Testis (tissue), 3 donors: Measurements from ENCODE around the gene ANKRD22. TPM values are rescaled to one million over a fixed set of nuclear protein-coding genes. Genes with fewer than 3 reads are reported as not detected.

Experiments used
- DNase-seq: peaks from one replicate; pipeline ENCODE4 v3.0.0-alpha.2; 2019
- H3K27ac ChIP-seq, 2 donors: fragments of 200-600 bp; sonication (generic); one replicate each; pipeline ENCODE4 v1.5.1; 2019
- H3K27me3 ChIP-seq: fragments of 200-600 bp; sonication (generic); one replicate; pipeline ENCODE4 v1.5.1; 2019
- H3K36me3 ChIP-seq: fragments of 200-600 bp; sonication (generic); one replicate; pipeline ENCODE4 v1.5.1; 2017; ENCODE audit warnings: low read depth; ENCODE audit errors: missing control alignments
- H3K4me1 ChIP-seq: fragments of 200-600 bp; sonication (generic); one replicate; pipeline ENCODE4 v1.5.1; 2019
- H3K4me3 ChIP-seq, 2 donors: fragments of 200-600 bp; sonication (generic); one replicate each; pipeline ENCODE4 v1.5.1; 2017 to 2019
- H3K9me3 ChIP-seq: fragments of 200-600 bp; sonication (generic); one replicate; pipeline ENCODE4 v1.5.1; 2017
- CTCF ChIP-seq, 3 experiments: fragments of 450-650 bp in 2 of 3; fragments of 200-600 bp in 1 of 3; sonication (generic) in 1 of 3; IDR thresholded peaks; one replicate each; pipeline ENCODE4 v1.5.1; 2016 to 2019; ENCODE audit warnings: antibody characterized with exemption in 3 of 3, mild to moderate bottlenecking in 2 of 3, moderate library complexity in 1 of 3
- POLR2A ChIP-seq: fragments of 450-650 bp; IDR thresholded peaks from one replicate; pipeline ENCODE4 v1.6.1; 2017; ENCODE audit warnings: antibody characterized with exemption, mild to moderate bottlenecking, moderate library complexity
- WGBS, 2 donors: methylation state at CpG; one replicate each; pipeline ENCODE4 v1.1.5; 2018; 5-methylcytosine and 5-hydroxymethylcytosine counted together
- intact Hi-C: fragments of 100-400 bp; cut with DNase I; formaldehyde crosslinking; loops from one replicate; pipeline ENCODE4 v1.15.1; 2023; ENCODE audit warnings: low total_unique reads
- polyA plus RNA-seq: library from polyadenylated mRNA; stranded (reverse); fragments of 350-450 nt; fragmentation: Illumina TruSeq; extraction: RNeasy Lipid Tissue Mini Kit (QIAGEN cat#74804); gene quantifications from one replicate; pipeline ENCODE4 v1.2.3, GENCODE V29; 2014; ENCODE audit warnings: low read depth, low replicate concordance; ENCODE audit not compliant: insufficient read depth
- total RNA-seq, 2 donors: library from RNA; depleted of rRNA; stranded (reverse); fragments of >200 nt; gene quantifications; one replicate each; pipeline ENCODE4 v1.2.3, GENCODE V29; 2016

The ANKRD22 gene
- total and polyA plus RNA-seq, 3 donors from 2014 or later = 0.31 to 1.3 TPM; not detected in 1

- no peak for TF ChIP-seq CTCF (IDR thresholded peaks at IDR 0.05)
- TF ChIP-seq POLR2A = no peak
- intact Hi-C loops = no loop called here
- Histone ChIP-seq H3K4me1 (no peaks in the 10 kb centered on the region), H3K36me3 (no peaks in the 10 kb centered on the region), H3K27me3 (no peaks in the 10 kb centered on the region), H3K9me3 (no peaks in the 10 kb centered on the region), H3K27ac (no peak overlapping the region), H3K4me3 (no peak overlapping the region)
- WGBS, 2 donors = 18 to 38% methylated on average over 1 of the region's 1 CpG
- DNase-seq = no peak
Observed at GRCh38 chr10:88848499-88848898, 3.1 kb downstream of the ANKRD22 start.

GRCh38 chr10:88843171-88843570 lies 8.5 kb downstream of the ANKRD22 start:
- Histone ChIP-seq H3K4me3 (no peak overlapping the region), H3K27me3 (no peaks in the 10 kb centered on the region), H3K9me3 (no peaks in the 10 kb centered on the region), H3K27ac (no peak overlapping the region), H3K36me3 (no peaks in the 10 kb centered on the region), H3K4me1 (no peaks in the 10 kb centered on the region)
- no peak for DNase-seq
- intact Hi-C loops = no loop called here
- TF ChIP-seq POLR2A (no peak), CTCF (IDR thresholded peaks at IDR 0.05) (no peak)
- 89 to 94% methylated on average over 4 of the region's 4 CpGs for WGBS, 2 donors

GRCh38 chr10:88841316-88842111 lies 10.1 kb downstream of the ANKRD22 start:
- intact Hi-C loops = no loop called here
- no peak for DNase-seq
- no peak overlapping the region for H3K27ac ChIP-seq
- no peaks in the 10 kb centered on the region for H3K4me1 ChIP-seq
- H3K9me3 ChIP-seq = no peaks in the 10 kb centered on the region
- TF ChIP-seq CTCF (IDR thresholded peaks at IDR 0.05) (no peak), POLR2A (no peak)
- no peaks in the 10 kb centered on the region for H3K36me3 ChIP-seq
- no peaks in the 10 kb centered on the region for H3K27me3 ChIP-seq
- H3K4me3 ChIP-seq = no peak overlapping the region
- 82 to 88% methylated on average over 6 of the region's 6 CpGs for WGBS, 2 donors

GRCh38 chr10:88840881-88841280 lies 10.8 kb downstream of the ANKRD22 start:
- H3K9me3 ChIP-seq = no peaks in the 10 kb centered on the region
- no peaks in the 10 kb centered on the region for H3K4me1 ChIP-seq
- no peaks in the 10 kb centered on the region for H3K36me3 ChIP-seq
- H3K27me3 ChIP-seq = no peaks in the 10 kb centered on the region
- H3K27ac ChIP-seq = no peak overlapping the region
- no peak for DNase-seq
- H3K4me3 ChIP-seq = no peak overlapping the region
- intact Hi-C loops = no loop called here
- TF ChIP-seq CTCF (IDR thresholded peaks at IDR 0.05) (no peak), POLR2A (no peak)
- WGBS, 2 donors = 90 to 93% methylated on average over 5 of the region's 5 CpGs

GRCh38 chr10:88840104-88840503 lies 11.5 kb downstream of the ANKRD22 start:
- Histone ChIP-seq H3K4me1 (no peaks in the 10 kb centered on the region), H3K36me3 (no peaks in the 10 kb centered on the region), H3K27me3 (no peaks in the 10 kb centered on the region), H3K27ac (no peak overlapping the region), H3K9me3 (no peaks in the 10 kb centered on the region), H3K4me3 (no peak overlapping the region)
- WGBS, 2 donors = 72 to 93% methylated on average over 3 of the region's 3 CpGs
- TF ChIP-seq CTCF (IDR thresholded peaks at IDR 0.05) = no peak
- no peak for TF ChIP-seq POLR2A
- DNase-seq = no peak
- intact Hi-C loops = no loop called here
